ENCODE results near the gene ARHGEF7.

- TF ChIP-seq CTCF (IDR thresholded peaks at IDR 0.05; ENCODE audit: poor library complexity) (no peak), EZH2 (IDR thresholded peaks at IDR 0.05; ENCODE audit: borderline replicate concordance) (no peak), EZH2phosphoT487 (IDR thresholded peaks at IDR 0.05; ENCODE audit: low read depth, severe bottlenecking, unreplicated experiment) (no peak)
These were observed 68.1 kb downstream of the ARHGEF7 start for GRCh38 chr13:111183087-111183645.
